HepG2 (cell line): ENCODE results near the gene SEMA3F. TPM values are rescaled to one million over a fixed set of nuclear protein-coding genes. Genes with fewer than 3 reads are reported as not detected.

Experiments used
- ATAC-seq: fragments of 200-7000 bp; cut with Tn5 transposase; 3 replicates; pipeline ENCODE4 v1.9.1; 2020; ENCODE audit warnings: mild to moderate bottlenecking, moderate library complexity
- BruUV-seq: library from RNA; stranded (reverse); fragments of 400-500 nt; replicated peaks from 2 replicates; lab custom pipeline; 2021; lab: Mats Ljungman, UMichigan
- CTCF ChIA-PET: fragments of 300-600 bp; formaldehyde crosslinking; extraction: SDS; loops from one replicate; lab custom pipeline; 2021; ENCODE audit warnings: low total read pairs, inconsistent platforms, low intra/inter-chr PET ratio; lab: Yijun Ruan, JAX
- POLR2A ChIA-PET: fragments of 350-600 bp; sonication (Branson Sonifier 250); formaldehyde crosslinking; loops from one replicate; lab custom pipeline; 2020; ENCODE audit warnings: antibody characterized with exemption, inconsistent platforms; lab: Yijun Ruan, JAX
- DNase-seq: peaks from one replicate; pipeline ENCODE4 v3.0.0-alpha.2; 2015; ENCODE audit warnings: low spot score
- FAIRE-seq: peaks from 3 replicates; lab custom pipeline; 2011; peaks lifted over from hg19 to GRCh38; lab: Jason Lieb, UNC
- H2AFZ ChIP-seq: one replicate; pipeline ENCODE4 v1.6.1; 2011; ENCODE audit warnings: low read length, inconsistent platforms
- H3K27ac ChIP-seq: fragments of 300-600 bp; 3 replicates; pipeline ENCODE4 v1.8.0; 2011; ENCODE audit warnings: mixed run types, mild to moderate bottlenecking, mixed read lengths, low read length, inconsistent platforms; ENCODE audit not compliant: insufficient read depth; ENCODE audit errors: extremely low read length
- H3K27me3 ChIP-seq, 2 experiments: fragments of 200-600 bp in 1 of 2; 2 replicates in 1 of 2; 3 replicates in 1 of 2; pipeline versions ENCODE4 v1.6.0 to v1.8.0; 2011; ENCODE audit warnings: low read length in 2 of 2, mild to moderate bottlenecking in 2 of 2, moderate library complexity in 2 of 2, inconsistent platforms in 1 of 2; ENCODE audit not compliant: insufficient read depth in 2 of 2, control insufficient read depth in 1 of 2
- H3K36me3 ChIP-seq, 2 experiments: fragments of 200-600 bp in 1 of 2; replicated peaks in 1 of 2; 2 replicates in 1 of 2; 3 replicates in 1 of 2; pipeline versions ENCODE4 v1.5.1 to v1.8.0; 2011; ENCODE audit warnings: low read length in 2 of 2, inconsistent platforms in 1 of 2; ENCODE audit not compliant: insufficient read depth in 2 of 2, control insufficient read depth in 1 of 2
- H3K4me1 ChIP-seq: 2 replicates; pipeline ENCODE4 v1.5.1; 2012; ENCODE audit warnings: low read length, inconsistent platforms; ENCODE audit not compliant: insufficient read depth
- H3K4me2 ChIP-seq: 2 replicates; pipeline ENCODE4 v1.6.0; 2011; ENCODE audit warnings: low read depth, low read length, inconsistent platforms
- H3K4me3 ChIP-seq, 3 experiments: fragments of 200-600 bp in 1 of 3; sonication (generic), shearing (Covaris generic) in 1 of 3; replicated peaks in 1 of 3; 2 replicates each; pipeline ENCODE4 v1.5.1; 2011 to 2016; ENCODE audit warnings: low read length in 3 of 3, inconsistent platforms in 2 of 3, low read depth in 2 of 3, mild to moderate bottlenecking in 2 of 3, control low read depth in 1 of 3, mixed read lengths in 1 of 3; ENCODE audit not compliant: insufficient read depth in 1 of 3
- H3K79me2 ChIP-seq: one replicate; pipeline ENCODE4 v1.6.1; 2011; ENCODE audit warnings: low read length, inconsistent platforms; ENCODE audit not compliant: insufficient read depth
- H3K9ac ChIP-seq: 2 replicates; pipeline ENCODE4 v1.6.0; 2011; ENCODE audit warnings: mild to moderate bottlenecking, low read depth, low read length, inconsistent platforms; ENCODE audit not compliant: insufficient read depth
- H3K9me3 ChIP-seq: 2 replicates; pipeline ENCODE4 v1.5.1; 2012; ENCODE audit warnings: mild to moderate bottlenecking, low read length
- H4K20me1 ChIP-seq: 2 replicates; pipeline ENCODE4 v1.6.0; 2011; ENCODE audit warnings: inconsistent platforms, mild to moderate bottlenecking, low read length, moderate library complexity; ENCODE audit not compliant: insufficient read depth
- ATF3 ChIP-seq: sonication (generic); formaldehyde crosslinking; IDR thresholded peaks from 2 replicates; pipeline ENCODE4 v1.4.0; 2020; ENCODE audit warnings: missing genetic modification reagents
- HNRNPUL1 ChIP-seq: fragments of 200-400 bp; formaldehyde crosslinking; IDR thresholded peaks from 2 replicates; pipeline ENCODE4 v1.6.1; 2017; ENCODE audit warnings: low read depth, mild to moderate bottlenecking, low read length, moderate library complexity
- JUN ChIP-seq: sonication (generic); formaldehyde crosslinking; IDR thresholded peaks from 2 replicates; pipeline ENCODE4 v1.4.0; 2020; ENCODE audit warnings: mild to moderate bottlenecking, missing genetic modification reagents
- MAFG ChIP-seq: sonication (generic); formaldehyde crosslinking; IDR thresholded peaks from 2 replicates; pipeline ENCODE4 v1.5.1; 2020; ENCODE audit warnings: mild to moderate bottlenecking, missing genetic modification reagents
- NONO ChIP-seq, 2 experiments: fragments of 450-650 bp in 1 of 2; sonication (generic) in 1 of 2; formaldehyde crosslinking in 1 of 2; IDR thresholded peaks in 1 of 2; conservative IDR thresholded peaks in 1 of 2; 2 replicates each; pipeline versions ENCODE4 v1.6.1 to v1.8.0; 2017 to 2022; ENCODE audit warnings: mild to moderate bottlenecking in 1 of 2, missing genetic modification reagents in 1 of 2, moderate library complexity in 1 of 2
- YEATS2 ChIP-seq: sonication (generic); formaldehyde crosslinking; IDR thresholded peaks from 2 replicates; pipeline ENCODE4 v1.4.0; 2020; ENCODE audit warnings: missing genetic modification reagents, borderline replicate concordance
- ZBTB49 ChIP-seq: sonication (generic); formaldehyde crosslinking; IDR thresholded peaks from 2 replicates; pipeline ENCODE4 v1.4.0; 2020; ENCODE audit warnings: missing genetic modification reagents, borderline replicate concordance
- ZEB1 ChIP-seq: IDR thresholded peaks from 2 replicates; pipeline ENCODE4 v1.6.1; 2012; ENCODE audit warnings: mild to moderate bottlenecking, low read depth, inconsistent platforms; ENCODE audit not compliant: insufficient replicate concordance
- ZNF20 ChIP-seq: sonication (generic); formaldehyde crosslinking; IDR thresholded peaks from 2 replicates; pipeline ENCODE4 v1.4.0; 2020; ENCODE audit warnings: mild to moderate bottlenecking, moderate library complexity, missing genetic modification reagents
- ZNF609 ChIP-seq: sonication (generic); formaldehyde crosslinking; IDR thresholded peaks from 2 replicates; pipeline ENCODE4 v1.4.0; 2020; ENCODE audit warnings: mild to moderate bottlenecking, missing genetic modification reagents, borderline replicate concordance
- ZNF800 ChIP-seq: sonication (generic); formaldehyde crosslinking; IDR thresholded peaks from 2 replicates; pipeline ENCODE4 v1.4.0; 2020; ENCODE audit warnings: missing genetic modification reagents
- ZNF883 ChIP-seq: sonication (generic); formaldehyde crosslinking; IDR thresholded peaks from 2 replicates; pipeline ENCODE4 v1.5.1; 2020; ENCODE audit warnings: mild to moderate bottlenecking, missing genetic modification reagents; ENCODE audit errors: not compliant biosample characterization
- ZSCAN22 ChIP-seq: sonication (generic); formaldehyde crosslinking; IDR thresholded peaks from 2 replicates; pipeline ENCODE4 v1.4.0; 2020; ENCODE audit warnings: mild to moderate bottlenecking, missing genetic modification reagents
- WGBS: methylation state at CpG from one replicate; pipeline ENCODE4 v1.1.6; 2017; ENCODE audit warnings: low lambda C conversion rate; 5-methylcytosine and 5-hydroxymethylcytosine counted together
- in situ Hi-C: cut with HindIII; loops from 2 replicates; pipeline ENCODE4 v1.10.0; 2017; ENCODE audit warnings: low pct_unique_long_range_greater_than_20kb; ENCODE audit not compliant: extremely low pct_ligation_motif_present
- intact Hi-C: fragments of 100-400 bp; cut with micrococcal nuclease; formaldehyde crosslinking; loops from one replicate; pipeline ENCODE4 v1.10.0; 2022; ENCODE audit not compliant: unreplicated experiment
- polyA plus RNA-seq, 8 experiments: library from polyadenylated mRNA; depleted of rRNA in 3 of 8; stranded (reverse) in 7 of 8; unstranded in 1 of 8; fragments of >200 nt; fragmentation: Illumina TruSeq in 4 of 8; extraction: Trizol in 4 of 8; gene quantifications; 2 replicates each; pipeline versions ENCODE4 v1.2.1 to v1.2.3, GENCODE V29; 2011 to 2016; ENCODE audit warnings: low read depth in 4 of 8, missing spikeins in 1 of 8, mixed read lengths in 1 of 8; ENCODE audit not compliant: insufficient read depth in 1 of 8
- total RNA-seq, 5 experiments: library from RNA; depleted of rRNA; stranded (reverse); fragments of >200 nt; fragmentation: Illumina TruSeq; extraction: Trizol; gene quantifications; 2 replicates each; pipeline ENCODE4 v1.2.3, GENCODE V29; 2016; ENCODE audit warnings: low read depth in 1 of 5

SEMA3F gene
- total and polyA plus RNA-seq, 2 of the 13 experiments (the other 11 are each of a cell fraction or from before 2014, with no cell fraction given): 7.6 to 17.2 TPM

- H4K20me1 ChIP-seq: no peaks in the 10 kb centered on the region
- DNase-seq (no peak), ATAC-seq (no peak), FAIRE-seq (no peak)
- no peak overlapping the region for H3K4me2 ChIP-seq
- no peak overlapping the region for H3K4me3 ChIP-seq
- intact Hi-C loops (no loop called here), in situ Hi-C loops (no loop called here)
- no peaks in the 10 kb centered on the region for H3K79me2 ChIP-seq
- no peak overlapping the region for H3K9ac ChIP-seq
- H3K9me3 ChIP-seq: no peaks in the 10 kb centered on the region
- no peak overlapping the region for H2AFZ ChIP-seq
- WGBS: 46% methylated on average over 12 of the region's 12 CpGs
- H3K27ac ChIP-seq: no peak overlapping the region
- POLR2A ChIA-PET: no interaction called here
- peaks cover 19% of the 10 kb centered on the region for H3K4me1 ChIP-seq
- CTCF ChIA-PET: no interaction called here
- BruUV-seq: no TSS peak
- TF ChIP-seq ZSCAN22 (no peak), JUN (CRISPR knock-in tag) (no peak), ZBTB49 (CRISPR knock-in tag) (no peak), YEATS2 (no peak), ZNF800 (CRISPR knock-in tag) (no peak), MAFG (CRISPR knock-in tag) (no peak), ZNF609 (CRISPR knock-in tag) (no peak), ZNF20 (CRISPR knock-in tag) (no peak), ZEB1 (no peak), HNRNPUL1 (no peak), ZNF883 (CRISPR knock-in tag) (no peak), ATF3 (CRISPR knock-in tag) (no peak), NONO (IDR thresholded peaks at IDR 0.05) (no peak), NONO (CRISPR knock-in tag; conservative IDR thresholded peaks at IDR 0.05) (no peak)
- TF ChIP-seq, all 625 proteins: peak for 0
- Histone ChIP-seq H3K36me3 (no peaks in the 10 kb centered on the region), H3K27me3 (peaks cover 18 to 49% of the 10 kb centered on the region in 2 experiments; a peak in 4 of 5 replicates)
These were observed 14.1 kb upstream of the SEMA3F start for GRCh38 chr3:50140990-50141389.
